ENCODE data around the gene TSFM. TPM values are rescaled to one million over a fixed set of nuclear protein-coding genes. Genes with fewer than 3 reads are reported as not detected.

Gene TSFM
- total RNA-seq, 4 donors from 2014 or later: 29.6 to 41.6 (median 34.5) TPM

GRCh38 chr12:57821474-57822214 is 39.1 kb downstream of the TSFM start:
- no peak for TF ChIP-seq POLR2A (IDR thresholded peaks at IDR 0.05)
- no peak for TF ChIP-seq CTCF (IDR thresholded peaks at IDR 0.05)
- H3K4me3 ChIP-seq (ENCODE audit: low read depth, poor library complexity, severe bottlenecking): no peak overlapping the region
- WGBS, 2 donors: 60 to 61% methylated on average over 10 of the region's 10 CpGs
- intact Hi-C loops (cut with DNase I; ENCODE audit: low total_unique reads): no loop called here
- no peak for DNase-seq (ENCODE audit: low spot score in 2 of 2)

DNA sequence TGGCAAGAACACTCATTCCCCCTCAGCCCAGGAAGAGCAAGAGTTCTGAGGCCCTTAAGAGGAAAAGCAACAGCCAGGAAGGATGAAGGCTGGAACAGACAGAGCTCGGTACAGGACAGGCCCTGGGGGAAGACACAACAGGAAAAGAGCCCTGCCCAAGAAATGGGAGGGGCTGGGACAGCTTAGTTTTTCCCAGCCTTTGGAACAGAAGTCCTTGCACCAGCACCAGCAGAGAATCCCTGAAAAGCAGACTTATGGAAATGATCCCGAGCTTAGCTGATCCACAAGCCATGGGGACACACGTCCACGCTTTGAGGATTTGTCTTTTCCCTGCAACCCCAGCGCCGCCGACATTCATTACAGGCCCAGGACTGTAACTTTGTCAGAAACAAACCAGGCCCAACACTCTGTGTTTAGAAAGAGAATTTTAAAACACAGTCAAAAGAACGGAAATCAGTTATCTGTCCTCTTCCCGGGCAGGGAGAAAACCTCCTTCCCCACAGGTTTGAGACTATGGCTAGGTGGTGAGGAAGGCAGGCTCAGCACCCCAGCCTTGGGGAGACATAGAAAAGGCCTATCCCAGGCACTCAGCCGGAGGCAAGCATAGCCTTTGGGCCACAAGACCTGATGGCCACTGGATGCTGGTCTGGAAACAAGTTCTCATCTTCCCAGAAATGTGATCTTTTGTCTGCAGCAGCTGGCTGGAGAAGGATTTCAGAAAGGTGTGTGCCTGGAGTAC is 40.0 kb downstream of the TSFM start:
- intact Hi-C loops (cut with DNase I; ENCODE audit: low total_unique reads): no loop called here
- 70 to 78% methylated on average over 10 of the region's 10 CpGs for WGBS, 2 donors

DNA sequence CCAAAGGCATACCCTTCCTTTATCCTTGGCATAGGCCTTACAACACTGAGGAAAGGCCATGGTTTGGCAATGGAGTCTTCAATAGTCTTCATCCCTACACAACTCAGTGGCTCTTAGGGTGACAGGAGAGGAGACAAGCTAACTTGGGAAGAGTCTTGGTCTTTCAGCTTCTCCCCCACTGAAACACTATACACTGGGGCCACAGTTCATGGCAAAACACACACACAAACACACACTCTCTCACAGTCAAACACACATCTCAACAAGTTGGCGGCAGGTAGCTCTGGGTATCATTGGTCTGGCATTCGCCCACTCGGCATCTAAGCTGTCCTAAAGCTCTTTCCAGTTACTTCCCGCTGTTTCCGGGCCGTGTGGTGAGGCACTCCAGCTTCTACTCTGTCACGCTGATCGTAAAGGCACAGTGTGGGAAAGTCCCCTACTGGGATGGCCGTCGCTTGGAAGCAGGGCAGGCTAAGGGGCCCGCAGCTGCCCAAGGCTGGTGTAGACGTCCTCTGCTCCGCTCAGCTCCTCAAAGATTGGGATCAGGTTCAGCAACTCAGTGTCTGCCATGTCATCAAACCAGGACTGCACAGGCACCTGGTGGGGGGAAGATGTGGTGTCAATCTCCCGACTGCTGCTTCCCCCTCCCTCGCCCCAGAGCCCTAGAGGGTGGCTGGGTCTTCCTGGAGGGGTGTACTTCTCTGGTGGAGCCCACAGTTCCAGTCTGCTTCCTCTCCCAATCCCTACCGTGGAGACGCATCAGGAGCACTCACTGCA is 40.7 kb downstream of the TSFM start:
- intact Hi-C loops (cut with DNase I; ENCODE audit: low total_unique reads): no loop called here
- 75 to 80% methylated on average over 15 to 17 of the region's 17 CpGs for WGBS, 2 donors

More for the DNA sequence above, 40.0 kb downstream of the TSFM start:
- no peak for DNase-seq (ENCODE audit: low spot score in 2 of 2)
- H3K4me3 ChIP-seq (ENCODE audit: low read depth, poor library complexity, severe bottlenecking): no peak overlapping the region
- TF ChIP-seq POLR2A (IDR thresholded peaks at IDR 0.05) (no peak), CTCF (IDR thresholded peaks at IDR 0.05) (no peak)

DNA sequence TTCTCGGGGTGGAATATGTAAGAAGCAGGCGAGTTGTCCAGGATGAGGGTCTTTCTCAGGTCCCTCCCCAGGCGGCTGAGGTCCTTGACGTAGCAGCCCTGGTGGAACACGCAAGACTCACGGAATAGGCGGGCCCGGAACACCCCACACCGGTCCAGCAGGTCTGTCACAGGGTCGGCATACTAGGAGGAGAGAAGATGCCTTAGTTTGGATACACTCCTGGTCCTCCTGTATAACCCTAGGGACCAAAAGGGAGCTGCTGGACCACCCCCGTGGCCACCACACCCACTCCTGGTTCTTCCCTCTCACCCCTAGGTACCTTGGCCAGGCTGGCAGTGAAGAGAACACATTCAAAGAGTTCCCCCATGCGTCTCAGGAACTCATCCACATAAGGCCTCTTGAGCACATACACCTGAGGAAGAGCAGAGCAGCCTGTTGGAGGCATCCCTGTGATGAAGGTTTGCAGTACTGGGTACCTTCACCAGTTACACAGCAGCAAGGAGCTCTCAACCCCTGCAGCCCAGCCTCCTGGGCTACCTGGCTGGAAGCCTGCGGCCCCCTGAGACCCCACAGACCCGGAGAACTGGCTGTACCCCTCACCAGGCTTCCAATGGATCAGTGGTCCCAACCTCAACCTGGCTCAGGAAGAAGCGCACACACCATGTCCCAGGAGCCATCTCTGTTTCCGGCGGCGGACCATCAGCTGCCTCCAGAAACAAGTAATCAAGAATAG is 41.5 kb downstream of the TSFM start:
- intact Hi-C loops (cut with DNase I; ENCODE audit: low total_unique reads): no loop called here
- 88 to 91% methylated on average over 16 of the region's 18 CpGs for WGBS, 2 donors
- no peak overlapping the region for H3K4me3 ChIP-seq (ENCODE audit: low read depth, poor library complexity, severe bottlenecking)
- DNase-seq (ENCODE audit: low spot score in 2 of 2): no peak
- TF ChIP-seq POLR2A (IDR thresholded peaks at IDR 0.05) (no peak), CTCF (IDR thresholded peaks at IDR 0.05) (no peak)

More for the DNA sequence above, 40.7 kb downstream of the TSFM start:
- DNase-seq (ENCODE audit: low spot score in 2 of 2): no peak
- TF ChIP-seq POLR2A (IDR thresholded peaks at IDR 0.05) (no peak), CTCF (IDR thresholded peaks at IDR 0.05) (no peak)
- no peak overlapping the region for H3K4me3 ChIP-seq (ENCODE audit: low read depth, poor library complexity, severe bottlenecking)

- 90 to 97% methylated on average over 2 of the region's 2 CpGs for WGBS, 2 donors
Measured at GRCh38 chr12:57825451-57825850, 42.9 kb downstream of the TSFM start.

More at GRCh38 chr12:57825451-57825850, 42.9 kb downstream of the TSFM start:
- no peak for TF ChIP-seq POLR2A (IDR thresholded peaks at IDR 0.05)
- no peak for TF ChIP-seq CTCF (IDR thresholded peaks at IDR 0.05)
- no peak for DNase-seq (ENCODE audit: low spot score in 2 of 2)
- intact Hi-C loops (cut with DNase I; ENCODE audit: low total_unique reads): no loop called here
- H3K4me3 ChIP-seq (ENCODE audit: low read depth, poor library complexity, severe bottlenecking): no peak overlapping the region

Data from lower leg skin (tissue), 4 donors.